HCT116 (cell line): Measurements from ENCODE around the gene PLEKHJ1. TPM values are rescaled to one million over a fixed set of nuclear protein-coding genes. Genes with fewer than 3 reads are reported as not detected.

Experiments
- ATAC-seq: fragments of 200-7000 bp; cut with Tn5 transposase; 2 replicates; pipeline ENCODE4 v1.9.1; 2020; ENCODE audit warnings: mild to moderate bottlenecking, moderate library complexity
- BruUV-seq: library from RNA; stranded (reverse); fragments of 400-500 nt; replicated peaks from 2 replicates; lab custom pipeline; 2021; lab: Mats Ljungman, UMichigan
- CTCF ChIA-PET: fragments of 300-600 bp; sonication (Branson Sonifier 250); formaldehyde crosslinking; loops from one replicate; lab custom pipeline; 2021; ENCODE audit warnings: antibody characterized with exemption; lab: Charles Lee
- POLR2A ChIA-PET: fragments of 300-600, 350-600 bp; sonication (Branson Sonifier 250); formaldehyde crosslinking; loops from one replicate; lab custom pipeline; 2021; ENCODE audit warnings: antibody characterized with exemption; lab: Charles Lee
- RAD21 ChIA-PET, 2 experiments: fragments of 300-600 bp; sonication (Branson Sonifier 250); formaldehyde crosslinking; loops; one replicate each; lab custom pipeline; 2023; ENCODE audit warnings: low total read pairs in 2 of 2; ENCODE audit not compliant: uncharacterized antibody in 2 of 2, unreplicated experiment in 2 of 2, low non-redundant PET in 1 of 2; lab: Charles Lee
- DNase-seq: peaks from one replicate; pipeline ENCODE4 v3.0.0-alpha.2; 2010; ENCODE audit warnings: low read depth, low spot score
- H2AFZ ChIP-seq: fragments of 200-600 bp; shearing (Covaris generic), sonication (generic); 2 replicates; pipeline ENCODE4 v1.6.1; 2017; ENCODE audit warnings: low read depth, mixed run types, mixed read lengths, antibody characterized with exemption, low read length; ENCODE audit not compliant: poor library complexity, severe bottlenecking
- H3K27ac ChIP-seq: 2 replicates; pipeline ENCODE4 v1.5.1; 2012; ENCODE audit warnings: low read depth, low read length
- H3K27me3 ChIP-seq: fragments of 200-600 bp; sonication (generic); 2 replicates; pipeline ENCODE4 v1.6.1; 2016; ENCODE audit warnings: mixed run types, low read length, mixed read lengths; ENCODE audit not compliant: insufficient read depth
- H3K36me3 ChIP-seq, 2 experiments: fragments of 200-500 bp in 1 of 2; fragments of 200-600 bp in 1 of 2; sonication (Bioruptor generic) in 1 of 2; sonication (generic) in 1 of 2; 2 replicates each; pipeline versions ENCODE4 v1.5.1 to v1.6.1; 2014 to 2016; ENCODE audit warnings: low read length in 2 of 2, inconsistent platforms in 1 of 2, mixed read lengths in 1 of 2, mixed run types in 1 of 2; ENCODE audit not compliant: insufficient read depth in 2 of 2, control insufficient read depth in 1 of 2
- H3K4me1 ChIP-seq, 2 experiments: fragments of 200-600 bp in 1 of 2; sonication (generic) in 1 of 2; 2 replicates each; pipeline versions ENCODE4 v1.5.1 to v1.6.1; 2012 to 2017; ENCODE audit warnings: low read length in 2 of 2, inconsistent platforms in 1 of 2, mild to moderate bottlenecking in 1 of 2, mixed read lengths in 1 of 2, mixed run types in 1 of 2, moderate library complexity in 1 of 2; ENCODE audit not compliant: insufficient read depth in 2 of 2, control insufficient read depth in 1 of 2
- H3K4me2 ChIP-seq: fragments of 200-600 bp; sonication (generic); 2 replicates; pipeline ENCODE4 v1.6.1; 2017; ENCODE audit warnings: mixed run types, low read length, mixed read lengths
- H3K4me3 ChIP-seq, 2 experiments: fragments of 200-600 bp in 1 of 2; sonication (generic) in 1 of 2; replicated peaks in 1 of 2; 2 replicates each; pipeline ENCODE4 v1.5.1; 2011 to 2016; ENCODE audit warnings: low read length in 2 of 2, control low read depth in 1 of 2, low read depth in 1 of 2, mild to moderate bottlenecking in 1 of 2, mixed read lengths in 1 of 2, mixed run types in 1 of 2
- H3K79me2 ChIP-seq: fragments of 200-600 bp; sonication (generic); 2 replicates; pipeline ENCODE4 v1.6.1; 2017; ENCODE audit warnings: mild to moderate bottlenecking, mixed run types, low read length, moderate library complexity, mixed read lengths; ENCODE audit not compliant: insufficient read depth
- H3K9ac ChIP-seq: fragments of 200-600 bp; sonication (generic); 2 replicates; pipeline ENCODE4 v1.6.1; 2016; ENCODE audit warnings: low read length, mixed read lengths
- H3K9me2 ChIP-seq: fragments of 200-600 bp; sonication (generic), shearing (Covaris generic); 2 replicates; pipeline ENCODE4 v1.6.1; 2017; ENCODE audit warnings: mixed run types, mild to moderate bottlenecking, moderate library complexity; ENCODE audit not compliant: insufficient read depth
- H3K9me3 ChIP-seq, 2 experiments: fragments of 200-500 bp in 1 of 2; fragments of 200-600 bp in 1 of 2; sonication (Bioruptor generic) in 1 of 2; sonication (generic) in 1 of 2; 2 replicates each; pipeline ENCODE4 v1.6.1; 2014 to 2017; ENCODE audit warnings: low read length in 2 of 2, mixed read lengths in 2 of 2, inconsistent platforms in 1 of 2, low read depth in 1 of 2, mild to moderate bottlenecking in 1 of 2, mixed run types in 1 of 2, moderate library complexity in 1 of 2; ENCODE audit not compliant: control insufficient read depth in 1 of 2, insufficient read depth in 1 of 2
- H4K20me1 ChIP-seq: fragments of 200-600 bp; sonication (generic), shearing (Covaris generic); 2 replicates; pipeline ENCODE4 v1.6.1; 2017; ENCODE audit warnings: mixed run types, mild to moderate bottlenecking, moderate library complexity; ENCODE audit not compliant: insufficient read depth
- ATF3 ChIP-seq: IDR thresholded peaks from 2 replicates; pipeline ENCODE4 v1.6.1; 2012
- CTCF ChIP-seq, 3 experiments: fragments of 200-600 bp in 1 of 3; sonication (generic) in 1 of 3; IDR thresholded peaks in 2 of 3; conservative IDR thresholded peaks in 1 of 3; 2 replicates each; pipeline ENCODE4 v1.5.1; 2012 to 2017; ENCODE audit warnings: low read depth in 2 of 3, low read length in 2 of 3, antibody characterized with exemption in 1 of 3, borderline replicate concordance in 1 of 3, control low read depth in 1 of 3, mild to moderate bottlenecking in 1 of 3, mixed read lengths in 1 of 3, mixed run types in 1 of 3, moderate library complexity in 1 of 3; ENCODE audit not compliant: insufficient read depth in 1 of 3
- EGR1 ChIP-seq: IDR thresholded peaks from 2 replicates; pipeline ENCODE4 v1.6.1; 2012; ENCODE audit warnings: low read depth
- EZH2 ChIP-seq: fragments of 200-600 bp; sonication (generic); IDR thresholded peaks from 2 replicates; pipeline ENCODE4 v1.6.1; 2017; ENCODE audit warnings: antibody characterized with exemption, mixed run types
- EZH2phosphoT487 ChIP-seq: fragments of 200-600 bp; IDR thresholded peaks from 2 replicates; pipeline ENCODE4 v1.6.1; 2018; ENCODE audit warnings: antibody characterized with exemption, borderline replicate concordance
- FOSL1 ChIP-seq: IDR thresholded peaks from 2 replicates; pipeline ENCODE4 v1.6.1; 2012; ENCODE audit warnings: low read depth
- POLR2AphosphoS5 ChIP-seq: IDR thresholded peaks from 2 replicates; pipeline ENCODE4 v1.6.1; 2011; ENCODE audit warnings: mild to moderate bottlenecking, low read depth, low read length, moderate library complexity
- REST ChIP-seq: IDR thresholded peaks from 2 replicates; pipeline ENCODE4 v1.6.1; 2012; ENCODE audit warnings: low read depth
- SIN3A ChIP-seq: IDR thresholded peaks from 2 replicates; pipeline ENCODE4 v1.6.1; 2012; ENCODE audit warnings: low read depth
- intact Hi-C: fragments of 100-400 bp; cut with micrococcal nuclease; formaldehyde crosslinking; loops from 2 replicates; pipeline ENCODE4 v1.10.0; 2022
- total RNA-seq: library from RNA; stranded (reverse); gene quantifications from one replicate; pipeline ENCODE4 v1.2.1, GENCODE V29; 2021; ENCODE audit not compliant: unreplicated experiment

The PLEKHJ1 gene
- total RNA-seq, 1 experiment from 2014 or later = 88.2 TPM

- CTCF ChIA-PET = interaction anchor here (1.3 kb wide), 1 partner anchor 382 kb away, joined by 3 read pairs; no protein-coding TSS in a partner anchor
These were observed 6.8 kb downstream of the PLEKHJ1 start for GRCh38 chr19:2229103-2230032.

GRCh38 chr19:2228157-2229030, 7.7 kb downstream of the PLEKHJ1 start:
- Histone ChIP-seq H2AFZ (no peak overlapping the region), H3K4me3 (no peak overlapping the region), H3K9ac (no peak overlapping the region), H4K20me1 (no peaks in the 10 kb centered on the region; the same call in 1 of the 2 replicates), H3K27me3 (no peaks in the 10 kb centered on the region), H3K4me2 (no peak overlapping the region), H3K4me1 (peaks cover 0 to 5% of the 10 kb centered on the region in 2 experiments; a peak in 1 of 4 replicates), H3K27ac (no peak overlapping the region; the same call in 1 of the 2 replicates), H3K36me3 (peaks cover 8 to 27% of the 10 kb centered on the region in 2 experiments; a peak in 3 of 4 replicates), H3K9me3 (no peaks in the 10 kb centered on the region), H3K9me2 (no peaks in the 10 kb centered on the region), H3K79me2 (peaks cover 7% of the 10 kb centered on the region; the same call in 1 of the 2 replicates)
- intact Hi-C loops = no loop called here
- ATAC-seq (no peak), DNase-seq (no peak)
- ChIA-PET CTCF (no interaction called here), POLR2A (no interaction called here), RAD21 (no interaction called here)
- no TSS peak for BruUV-seq
- TF ChIP-seq EZH2phosphoT487 = no peak
- no peak for TF ChIP-seq SIN3A
- no peak for TF ChIP-seq CTCF (IDR thresholded peaks at IDR 0.05 in 2 of 3, conservative IDR thresholded peaks at IDR 0.05 in 1 of 3; ENCODE audit: borderline replicate concordance in 1 of 3, insufficient read depth in 1 of 3, low read depth in 2 of 3, low read length in 2 of 3)
- TF ChIP-seq FOSL1 = no peak
- no peak for TF ChIP-seq EZH2
- no peak for TF ChIP-seq EGR1
- no peak for TF ChIP-seq REST
- TF ChIP-seq ATF3 = no peak

More at GRCh38 chr19:2229103-2230032, 6.8 kb downstream of the PLEKHJ1 start:
- no peaks in the 10 kb centered on the region for H3K27me3 ChIP-seq
- intact Hi-C loops = no loop called here
- peaks cover 16% of the 10 kb centered on the region for H3K79me2 ChIP-seq
- H3K9me2 ChIP-seq = no peaks in the 10 kb centered on the region
- ATAC-seq (no peak), DNase-seq (no peak)
- no peak overlapping the region; the same call in 1 of the 2 replicates for H3K27ac ChIP-seq
- ChIA-PET RAD21 (interaction anchor here in 1 of 2 experiments (1.1 kb wide), 1 partner anchor 73 kb away, joined by 5 read pairs; no protein-coding TSS in a partner anchor), POLR2A (no interaction called here)
- peaks cover 5 to 36% of the 10 kb centered on the region in 2 experiments; a peak in 3 of 4 replicates for H3K36me3 ChIP-seq
- no peaks in the 10 kb centered on the region; the same call in 1 of the 2 replicates for H4K20me1 ChIP-seq
- 0 out of 2 replicates have a peak, but pooled peaks have one; percentile 4 for TF ChIP-seq POLR2AphosphoS5
- no peak for TF ChIP-seq EGR1
- no peak overlapping the region for H3K4me3 ChIP-seq
- H3K4me1 ChIP-seq = peaks cover 0 to 6% of the 10 kb centered on the region in 2 experiments; a peak in 1 of 4 replicates
- no peaks in the 10 kb centered on the region for H3K9me3 ChIP-seq
- no TSS peak for BruUV-seq
- no peak overlapping the region for H3K4me2 ChIP-seq
- no peak overlapping the region for H3K9ac ChIP-seq
- no peak overlapping the region for H2AFZ ChIP-seq
